Hematopoietic multipotent progenitor cell treated with erythropoietin and hydrocortisone succinate and interleukin-3 and kit ligand, for 6 days (in vitro differentiated cells): ENCODE measurements around the gene KCTD5.
"Not testable (repeated sequence)": the region's sequence is repeated elsewhere in the genome, so short reads cannot be mapped to it uniquely, and the experiment has no call there.

Experiments
- DNase-seq: peaks from one replicate; pipeline ENCODE4 v3.0.0-alpha.2; 2015

The KCTD5 gene

GRCh38 chr16:2682209-2683021 lies at the start of gene KCTD5:
Gene KCTD5, plus strand, starts transcription at chr16:2682523. Its CDS starts 26 bp downstream, at chr16:2682549.
- DNase-seq, result peak; percentile 99

- not testable (repeated sequence) for DNase-seq
Observed at GRCh38 chr16:2639071-2639721, 43.1 kb upstream of the KCTD5 start.

- not testable (repeated sequence) for DNase-seq
Observed at GRCh38 chr16:2639722-2640072, 42.6 kb upstream of the KCTD5 start.

GRCh38 chr16:2642561-2642960 lies 39.8 kb upstream of the KCTD5 start:
- DNase-seq, result not testable (repeated sequence)

- not testable (repeated sequence) for DNase-seq
Observed at GRCh38 chr16:2644754-2645453, 37.4 kb upstream of the KCTD5 start.

- not testable (repeated sequence) for DNase-seq
Observed at GRCh38 chr16:2651268-2651871, 31.0 kb upstream of the KCTD5 start.

DNA sequence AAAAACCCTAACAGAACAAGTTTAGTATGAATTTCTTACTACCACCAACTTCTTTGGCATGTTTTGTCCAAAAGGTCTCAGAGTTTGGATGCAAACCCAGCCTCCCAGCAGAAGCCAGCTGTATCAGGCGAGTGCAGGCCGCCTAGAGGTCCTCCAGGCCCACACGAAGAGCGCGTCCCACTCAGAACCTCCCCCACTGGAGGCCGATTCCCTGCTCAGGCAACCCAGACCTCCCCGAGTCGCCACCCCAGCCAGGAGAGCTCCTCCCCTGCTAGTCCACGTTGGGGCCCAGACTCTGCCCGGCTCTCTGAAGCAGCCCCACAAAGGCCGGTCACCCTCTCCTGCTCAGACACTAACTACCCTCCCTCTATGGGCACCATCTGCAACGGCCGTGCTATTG lies 28.4 kb upstream of the KCTD5 start:
- DNase-seq, result not testable (repeated sequence)

- DNase-seq, result not testable (repeated sequence)
Observed at GRCh38 chr16:2654949-2655348, 27.4 kb upstream of the KCTD5 start.

- no peak for DNase-seq
Observed at GRCh38 chr16:2656985-2657384, 25.3 kb upstream of the KCTD5 start.

DNA sequence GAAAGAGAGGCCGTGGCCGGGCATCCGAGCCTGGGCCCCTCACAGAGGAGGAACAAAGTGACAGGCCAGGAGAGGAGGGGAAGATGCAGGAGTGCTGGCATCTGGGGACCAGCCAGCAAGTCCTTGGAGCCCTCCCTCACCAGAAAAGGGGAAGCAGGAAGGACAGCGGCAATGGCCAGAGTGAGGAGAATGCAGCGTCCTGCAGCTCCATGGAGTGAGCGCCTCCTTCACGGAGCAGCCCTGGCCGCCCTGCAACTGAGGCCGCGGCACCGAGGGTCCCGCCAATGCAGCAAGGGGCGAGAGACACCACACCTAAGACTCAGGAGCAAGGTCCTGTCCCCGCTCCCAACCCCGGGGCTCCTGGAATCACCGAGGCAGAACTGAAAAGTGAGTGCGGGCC lies 24.5 kb upstream of the KCTD5 start:
- not testable (repeated sequence) for DNase-seq

DNA sequence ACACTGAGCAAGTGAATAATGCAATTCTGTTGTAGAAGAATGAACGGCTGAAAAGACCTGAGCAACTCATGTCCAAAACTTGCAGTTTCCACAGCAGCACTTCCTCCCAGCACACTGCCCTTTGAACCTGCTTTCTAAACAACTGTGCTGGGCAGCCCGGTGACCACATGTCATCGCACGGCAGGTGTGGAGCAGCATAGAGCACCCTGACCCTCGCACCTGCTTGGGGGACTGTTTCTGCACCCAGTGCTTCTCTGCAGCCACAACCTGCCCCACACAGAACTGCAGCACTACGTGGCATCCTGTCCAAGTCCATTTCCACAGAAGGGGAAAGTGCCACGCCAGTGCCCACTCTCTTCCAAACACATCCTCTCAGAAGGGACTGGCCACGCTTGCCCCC lies 22.8 kb upstream of the KCTD5 start:
- DNase-seq, result not testable (repeated sequence)

- not testable (repeated sequence) for DNase-seq
Observed at GRCh38 chr16:2660014-2660662, 22.2 kb upstream of the KCTD5 start.

DNA sequence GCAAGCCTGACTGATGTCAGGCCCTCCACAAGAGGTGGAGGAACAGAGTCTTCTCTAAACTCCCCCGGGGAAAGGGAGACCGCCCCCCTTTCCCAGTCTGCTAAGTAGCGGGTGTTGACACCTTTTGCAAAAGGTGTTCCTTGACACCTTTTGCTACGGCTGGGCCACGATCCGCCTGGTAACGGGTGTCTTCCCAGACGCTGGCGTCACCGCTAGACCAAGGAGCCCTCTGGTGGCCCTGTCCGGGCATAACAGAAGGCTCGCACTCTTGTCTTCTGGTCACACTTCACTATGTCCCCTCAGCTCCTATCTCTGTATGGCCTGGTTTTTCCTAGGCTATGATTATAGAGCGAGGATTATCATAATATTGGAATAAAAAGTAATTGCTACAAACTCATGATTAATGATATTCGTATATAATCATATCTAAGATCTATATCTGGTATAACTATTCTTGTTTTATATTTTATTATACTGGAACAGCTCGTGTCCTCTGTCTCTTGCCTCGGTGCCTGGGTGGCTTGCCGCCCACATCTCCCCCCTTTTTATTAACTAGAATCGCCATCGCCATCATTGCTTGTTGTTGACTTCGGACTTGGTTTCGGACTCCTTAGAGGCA lies 21.5 kb upstream of the KCTD5 start:
- DNase-seq, result not testable (repeated sequence)

- DNase-seq, result peak; percentile 72
Observed at GRCh38 chr16:2663553-2664546, 18.5 kb upstream of the KCTD5 start.

DNA sequence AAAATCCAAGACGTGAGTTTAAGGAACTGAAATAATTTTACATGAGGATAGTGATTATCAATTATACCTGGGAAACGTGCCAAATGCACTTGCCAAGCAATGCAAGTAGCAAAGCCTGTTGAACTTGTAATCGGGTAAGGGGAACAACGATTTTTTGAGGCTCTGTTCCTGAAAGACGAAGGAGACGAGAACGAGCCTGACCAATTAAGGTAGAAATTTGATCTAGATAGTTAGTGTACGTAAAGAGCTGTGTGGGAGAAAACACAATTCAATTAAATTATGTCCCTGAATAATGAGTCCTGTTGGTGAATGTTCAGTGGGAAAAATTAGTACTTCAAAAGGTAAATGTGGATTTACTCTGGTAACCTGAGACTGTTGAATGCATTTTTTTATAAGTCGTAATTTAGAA lies 17.7 kb upstream of the KCTD5 start:
- no peak for DNase-seq

DNA sequence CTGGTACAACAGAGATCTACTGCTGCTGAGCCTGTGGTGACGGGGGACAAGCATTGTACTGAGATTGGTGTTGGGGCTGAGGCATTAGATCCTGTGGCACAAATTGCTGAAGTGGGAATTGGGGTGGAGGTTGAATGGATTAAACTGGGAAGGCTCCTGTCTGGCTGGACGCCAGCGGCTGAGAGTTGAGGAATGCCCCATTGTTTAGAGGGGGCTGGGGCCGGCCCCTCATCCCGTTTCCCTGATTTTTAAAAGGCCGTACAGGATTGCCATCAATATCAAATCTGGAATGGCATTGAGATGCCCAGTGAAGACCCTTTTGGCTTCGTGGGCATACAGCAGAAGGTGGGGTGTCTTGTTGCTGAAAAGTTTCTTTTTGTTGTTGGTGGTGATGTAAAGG lies 15.7 kb upstream of the KCTD5 start:
- DNase-seq, result not testable (repeated sequence)

DNA sequence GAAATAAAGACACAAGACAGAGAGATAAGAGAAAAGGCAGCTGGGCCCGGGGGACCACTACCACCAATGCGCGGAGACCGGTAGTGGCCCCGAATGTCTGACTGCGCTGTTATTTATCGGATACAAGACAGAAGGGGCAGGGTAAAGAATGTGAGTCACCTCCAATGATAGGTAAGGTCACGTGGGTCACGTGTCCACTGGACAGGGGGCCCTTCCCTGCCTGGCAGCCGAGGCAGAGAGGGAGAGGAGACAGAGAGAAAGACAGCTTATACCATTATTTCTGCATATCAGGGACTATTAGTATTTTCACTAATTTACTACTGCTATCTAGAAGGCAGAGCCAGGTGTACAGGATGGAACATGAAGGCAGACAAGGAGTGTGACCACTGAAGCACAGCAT lies 12.7 kb upstream of the KCTD5 start:
- not testable (repeated sequence) for DNase-seq

DNA sequence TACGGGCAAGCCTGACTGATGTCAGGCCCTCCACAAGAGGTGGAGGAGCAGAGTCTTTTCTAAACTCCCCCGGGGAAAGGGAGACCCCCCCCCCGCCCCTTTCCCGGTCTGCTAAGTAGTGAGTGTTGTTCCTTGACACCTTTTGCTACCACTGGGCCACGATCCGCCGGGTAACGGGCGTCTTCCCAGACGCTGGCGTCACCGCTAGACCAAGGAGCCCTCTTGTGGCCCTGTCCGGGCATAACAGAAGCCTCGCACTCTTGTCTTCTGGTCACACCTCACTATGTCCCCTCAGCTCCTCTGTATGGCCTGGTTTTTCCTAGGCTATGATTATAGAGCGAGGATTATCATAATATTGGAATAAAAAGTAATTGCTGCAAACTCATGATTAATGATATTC lies 12.3 kb upstream of the KCTD5 start:
- DNase-seq, result peak; percentile 68

GRCh38 chr16:2671193-2671592 lies 11.1 kb upstream of the KCTD5 start:
- DNase-seq, result peak; percentile 32

DNA sequence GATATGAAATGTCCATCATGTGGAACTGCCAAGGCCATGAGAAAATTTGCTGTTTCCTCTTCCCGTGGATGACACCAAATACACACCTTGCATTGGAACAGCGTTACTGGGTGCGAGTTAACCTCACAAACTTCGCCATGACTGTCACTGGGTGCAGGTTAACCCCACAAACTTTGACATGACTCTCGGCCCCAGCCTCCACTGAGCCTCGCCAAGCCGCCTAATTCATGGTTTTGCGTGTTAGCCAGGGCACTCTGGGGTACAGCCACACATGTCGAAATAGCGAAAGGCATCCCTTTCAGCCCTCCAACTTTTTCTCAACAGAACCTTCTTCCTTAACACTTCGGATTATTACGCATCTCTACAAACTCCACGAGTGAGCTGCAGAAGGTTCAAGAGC lies 10.6 kb upstream of the KCTD5 start:
- DNase-seq, result no peak
